ENCODE measurements around the gene MCM9. TPM values are rescaled to one million over a fixed set of nuclear protein-coding genes. Genes with fewer than 3 reads are reported as not detected.

Gene MCM9
- total RNA-seq, 4 donors from 2014 or later, result 26.7 to 47.2 (median 35.8) TPM

- TF ChIP-seq, protein P1, sequence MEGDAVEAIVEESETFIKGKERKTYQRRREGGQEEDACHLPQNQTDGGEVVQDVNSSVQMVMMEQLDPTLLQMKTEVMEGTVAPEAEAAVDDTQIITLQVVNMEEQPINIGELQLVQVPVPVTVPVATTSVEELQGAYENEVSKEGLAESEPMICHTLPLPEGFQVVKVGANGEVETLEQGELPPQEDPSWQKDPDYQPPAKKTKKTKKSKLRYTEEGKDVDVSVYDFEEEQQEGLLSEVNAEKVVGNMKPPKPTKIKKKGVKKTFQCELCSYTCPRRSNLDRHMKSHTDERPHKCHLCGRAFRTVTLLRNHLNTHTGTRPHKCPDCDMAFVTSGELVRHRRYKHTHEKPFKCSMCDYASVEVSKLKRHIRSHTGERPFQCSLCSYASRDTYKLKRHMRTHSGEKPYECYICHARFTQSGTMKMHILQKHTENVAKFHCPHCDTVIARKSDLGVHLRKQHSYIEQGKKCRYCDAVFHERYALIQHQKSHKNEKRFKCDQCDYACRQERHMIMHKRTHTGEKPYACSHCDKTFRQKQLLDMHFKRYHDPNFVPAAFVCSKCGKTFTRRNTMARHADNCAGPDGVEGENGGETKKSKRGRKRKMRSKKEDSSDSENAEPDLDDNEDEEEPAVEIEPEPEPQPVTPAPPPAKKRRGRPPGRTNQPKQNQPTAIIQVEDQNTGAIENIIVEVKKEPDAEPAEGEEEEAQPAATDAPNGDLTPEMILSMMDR (IDR thresholded peaks at IDR 0.05), result no peak
- TF ChIP-seq POLR2A (IDR thresholded peaks at IDR 0.05), result no peak
- WGBS, 2 donors, result 29 to 42% methylated on average over 1 of the region's 1 CpG
- Histone ChIP-seq H3K4me1 (peaks cover 4 to 14% of the 10 kb centered on the region in 2 donors), H3K27me3 (no peaks in the 10 kb centered on the region), H3K36me3 (peaks cover 0 to 9% of the 10 kb centered on the region in 2 donors), H3K27ac (peak overlapping the region; percentile 85 to 94 (median 92)), H3K4me3 (replicated peaks in 1 of 3) (peak overlapping the region in 2 of 3 donors; percentile 16 to 57), H3K9me3 (no peaks in the 10 kb centered on the region)
- intact Hi-C loops (cut with DNase I), result no loop called here
- no peak for DNase-seq
Observed at GRCh38 chr6:118935331-118935668, 341 bp upstream of the MCM9 start.

GRCh38 chr6:118933855-118934460, 1.0 kb downstream of the MCM9 start:
- H3K27me3 ChIP-seq, result no peaks in the 10 kb centered on the region
- peaks cover 4 to 6% of the 10 kb centered on the region in 2 donors for H3K4me1 ChIP-seq
- 15 to 16% methylated on average over 8 of the region's 8 CpGs for WGBS, 2 donors
- DNase-seq, result no peak
- TF ChIP-seq POLR2A (IDR thresholded peaks at IDR 0.05), result no peak
- TF ChIP-seq, protein P1 (IDR thresholded peaks at IDR 0.05), result no peak
- intact Hi-C loops (cut with DNase I), result no loop called here
- no peak overlapping the region for H3K27ac ChIP-seq
- H3K9me3 ChIP-seq, result no peaks in the 10 kb centered on the region
- peak overlapping the region in 2 of 3 donors; percentile 48 to 57 for H3K4me3 ChIP-seq (replicated peaks in 1 of 3)
- H3K36me3 ChIP-seq, result peaks cover 0 to 9% of the 10 kb centered on the region in 2 donors

DNA sequence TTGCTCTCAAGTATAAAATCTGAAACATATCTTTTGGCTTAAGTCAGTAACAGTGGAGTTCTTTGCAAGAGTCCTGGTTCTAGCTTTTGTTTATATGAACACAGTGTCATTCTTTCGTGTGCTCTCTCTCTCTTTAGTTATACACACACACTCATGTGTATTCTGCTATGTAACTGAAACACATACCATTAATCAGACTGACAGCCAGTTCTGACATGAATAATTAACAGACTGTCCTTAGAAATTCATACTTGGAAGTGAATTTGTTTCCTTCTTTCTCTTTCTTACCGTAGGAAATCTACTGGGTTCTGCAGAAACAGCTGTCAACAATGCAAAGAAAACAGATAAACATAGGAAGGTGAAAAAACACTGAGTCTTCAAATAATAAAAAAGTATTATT, 2.5 kb downstream of the MCM9 start:
- Histone ChIP-seq H3K27ac (no peak overlapping the region), H3K9me3 (no peaks in the 10 kb centered on the region), H3K36me3 (peaks cover 9% of the 10 kb centered on the region in 2 donors), H3K4me1 (peaks cover 4 to 6% of the 10 kb centered on the region in 2 donors), H3K4me3 (replicated peaks in 1 of 3) (no peak overlapping the region), H3K27me3 (no peaks in the 10 kb centered on the region)
- intact Hi-C loops (cut with DNase I), result no loop called here
- 62 to 71% methylated on average over 2 of the region's 2 CpGs for WGBS, 2 donors
- TF ChIP-seq POLR2A (IDR thresholded peaks at IDR 0.05), result no peak
- TF ChIP-seq, protein P1 (IDR thresholded peaks at IDR 0.05), result no peak
- DNase-seq, result no peak

DNA sequence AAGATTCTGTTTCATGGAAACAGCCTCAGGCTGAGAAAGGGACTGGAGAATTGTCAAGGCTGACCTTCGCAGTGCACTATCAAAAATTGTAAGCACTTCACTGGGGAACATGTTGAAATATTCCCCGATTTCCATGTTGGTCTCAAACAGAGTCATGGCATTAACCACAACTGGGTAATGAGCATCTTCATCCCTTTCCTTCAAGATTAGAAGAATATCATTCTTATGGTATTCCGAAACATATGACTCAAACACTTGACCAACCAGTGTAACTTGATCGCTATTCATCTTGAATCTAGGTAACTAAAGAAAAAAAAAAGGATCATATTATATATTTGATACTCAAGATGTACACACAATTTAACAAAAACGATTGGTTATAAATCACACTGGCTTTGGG, 3.5 kb downstream of the MCM9 start:
- no peak for DNase-seq
- 95 to 97% methylated on average over 5 of the region's 5 CpGs for WGBS, 2 donors
- Histone ChIP-seq H3K27ac (no peak overlapping the region), H3K4me1 (peaks cover 4 to 6% of the 10 kb centered on the region in 2 donors), H3K4me3 (replicated peaks in 1 of 3) (no peak overlapping the region), H3K9me3 (no peaks in the 10 kb centered on the region), H3K36me3 (peaks cover 9% of the 10 kb centered on the region in 2 donors), H3K27me3 (no peaks in the 10 kb centered on the region)
- TF ChIP-seq, protein P1 (IDR thresholded peaks at IDR 0.05), result no peak
- TF ChIP-seq POLR2A (IDR thresholded peaks at IDR 0.05), result no peak
- intact Hi-C loops (cut with DNase I), result no loop called here

DNA sequence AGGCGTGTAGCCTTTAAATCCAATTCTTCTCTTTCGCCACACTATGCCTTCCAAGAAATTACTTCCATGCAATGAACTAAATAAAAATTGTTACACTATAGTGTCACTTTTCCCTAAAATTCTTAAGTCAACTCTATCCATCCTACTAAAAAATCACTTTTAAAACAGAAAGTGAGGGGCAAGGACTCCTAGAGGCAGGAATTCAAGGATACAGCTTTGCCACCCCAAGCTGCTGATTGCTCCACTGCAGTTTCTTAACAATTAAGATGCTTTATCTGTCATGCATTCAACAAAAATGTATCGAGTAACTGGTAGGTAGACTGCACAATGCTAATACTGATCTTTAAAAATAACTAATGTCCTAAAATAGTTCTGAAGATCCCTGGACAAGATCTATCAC, 4.3 kb downstream of the MCM9 start:
- WGBS, 2 donors, result 98% methylated on average over 3 of the region's 3 CpGs
- DNase-seq, result no peak
- peaks cover 2 to 4% of the 10 kb centered on the region in 2 donors for H3K4me1 ChIP-seq
- intact Hi-C loops (cut with DNase I), result no loop called here
- H3K27me3 ChIP-seq, result no peaks in the 10 kb centered on the region
- H3K9me3 ChIP-seq, result no peaks in the 10 kb centered on the region
- TF ChIP-seq POLR2A (IDR thresholded peaks at IDR 0.05), result no peak
- TF ChIP-seq, protein P1 (IDR thresholded peaks at IDR 0.05), result no peak
- H3K27ac ChIP-seq, result no peak overlapping the region
- H3K36me3 ChIP-seq, result peaks cover 9% of the 10 kb centered on the region in 2 donors
- no peak overlapping the region for H3K4me3 ChIP-seq (replicated peaks in 1 of 3)
